Gastrocnemius medialis (tissue), 4 donors: Measurements from ENCODE around the gene EPO. TPM values are rescaled to one million over a fixed set of nuclear protein-coding genes. Genes with fewer than 3 reads are reported as not detected.

Experiments used
- ATAC-seq, 2 donors: fragments of 150-250 bp; one replicate each; pipeline ENCODE4 v1.9.1; 2016
- DNase-seq, 2 donors: peaks; one replicate each; pipeline ENCODE4 v3.0.0-alpha.2; 2019
- H3K27ac ChIP-seq, 4 donors: fragments of 200-600 bp; sonication (generic); 1 replicate in 1 of 4; 2 replicates in 3 of 4; pipeline ENCODE4 v1.5.1; 2016 to 2018; ENCODE audit warnings: mild to moderate bottlenecking in 2 of 4, moderate library complexity in 1 of 4
- H3K27me3 ChIP-seq, 3 donors: fragments of 200-600 bp; sonication (generic) in 2 of 3; 1 replicate in 1 of 3; 2 replicates in 2 of 3; pipeline versions ENCODE4 v1.5.1 to v1.6.0; 2016 to 2019; ENCODE audit warnings: mild to moderate bottlenecking in 1 of 3, moderate library complexity in 1 of 3
- H3K36me3 ChIP-seq, 2 donors: fragments of 200-600 bp; sonication (generic) in 1 of 2; one replicate each; pipeline ENCODE4 v1.5.1; 2017 to 2018
- H3K4me1 ChIP-seq, 2 donors: fragments of 200-600 bp; sonication (generic) in 1 of 2; one replicate each; pipeline ENCODE4 v1.5.1; 2016 to 2017; ENCODE audit warnings: mild to moderate bottlenecking in 2 of 2
- H3K4me3 ChIP-seq, 4 donors: fragments of 200-600 bp; sonication (generic) in 3 of 4; 1 replicate in 1 of 4; 2 replicates in 3 of 4; pipeline ENCODE4 v1.5.1; 2016 to 2019; ENCODE audit warnings: mild to moderate bottlenecking in 2 of 4
- H3K9me3 ChIP-seq, 3 donors: fragments of 200-600 bp; sonication (generic) in 2 of 3; 1 replicate in 1 of 3; 2 replicates in 2 of 3; pipeline ENCODE4 v1.5.1; 2016 to 2019
- POLR2A ChIP-seq, 2 donors: fragments of 450-650 bp; IDR thresholded peaks; one replicate each; pipeline ENCODE4 v1.6.1; 2017; ENCODE audit warnings: antibody characterized with exemption in 2 of 2, mild to moderate bottlenecking in 2 of 2, moderate library complexity in 2 of 2
- in situ Hi-C, 4 donors: fragments of 200-750 bp; cut with MboI; loops; one replicate each; pipeline versions ENCODE4 v1.15.0 to v1.8.0; 2017; ENCODE audit warnings: low sequenced_read_pairs in 4 of 4
- intact Hi-C: fragments of 100-400 bp; cut with DNase I; formaldehyde crosslinking; loops from one replicate; pipeline ENCODE4 v1.15.1; 2023; ENCODE audit warnings: low total_unique reads
- total RNA-seq, 4 donors: library from RNA; depleted of rRNA; stranded (reverse); fragments of >200 nt; gene quantifications; one replicate each; pipeline versions ENCODE4 v1.1.0 to v1.2.3, GENCODE V29; 2016
- TF ChIP-seq, protein P1 (sequence below), 5 experiments: fragments of 450-650 bp in 3 of 5; fragments of 200-600 bp in 2 of 5; sonication (generic) in 2 of 5; IDR thresholded peaks in 4 of 5; conservative IDR thresholded peaks in 1 of 5; 1 replicate in 4 of 5; 2 replicates in 1 of 5; pipeline ENCODE4 v1.5.1; 2016 to 2019; ENCODE audit warnings: antibody characterized with exemption in 5 of 5, mild to moderate bottlenecking in 3 of 5, moderate library complexity in 3 of 5

The EPO gene
- total RNA-seq, 4 donors from 2014 or later = not detected

DNA sequence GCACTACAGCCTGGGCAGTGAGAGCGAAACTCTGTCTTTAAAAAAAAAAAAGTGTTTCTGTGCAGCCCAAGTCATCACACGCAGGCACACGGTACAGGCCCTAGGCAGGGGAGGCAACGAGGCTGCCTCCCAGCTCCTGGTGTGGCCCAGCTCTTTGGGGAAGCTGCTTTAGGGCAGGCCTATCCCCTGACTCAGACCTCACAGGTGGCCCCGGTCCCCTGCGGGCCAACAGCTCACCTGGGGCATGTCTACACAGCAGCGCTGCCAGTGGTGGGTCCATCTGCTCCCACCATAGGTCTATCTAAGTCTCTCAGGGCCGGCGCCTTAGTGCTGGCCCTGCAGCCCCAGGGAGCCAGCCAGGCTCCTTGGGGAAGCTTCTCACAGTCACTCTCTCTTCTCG, 44.6 kb downstream of the EPO start:
- ATAC-seq (no peak), DNase-seq (no peak)
- intact Hi-C loops (no loop called here), in situ Hi-C loops (no loop called here)
- Histone ChIP-seq H3K36me3 (no peaks in the 10 kb centered on the region), H3K27me3 (no peaks in the 10 kb centered on the region), H3K4me3 (no peak overlapping the region), H3K27ac (no peak overlapping the region), H3K4me1 (no peaks in the 10 kb centered on the region), H3K9me3 (no peaks in the 10 kb centered on the region)
- TF ChIP-seq, protein P1, sequence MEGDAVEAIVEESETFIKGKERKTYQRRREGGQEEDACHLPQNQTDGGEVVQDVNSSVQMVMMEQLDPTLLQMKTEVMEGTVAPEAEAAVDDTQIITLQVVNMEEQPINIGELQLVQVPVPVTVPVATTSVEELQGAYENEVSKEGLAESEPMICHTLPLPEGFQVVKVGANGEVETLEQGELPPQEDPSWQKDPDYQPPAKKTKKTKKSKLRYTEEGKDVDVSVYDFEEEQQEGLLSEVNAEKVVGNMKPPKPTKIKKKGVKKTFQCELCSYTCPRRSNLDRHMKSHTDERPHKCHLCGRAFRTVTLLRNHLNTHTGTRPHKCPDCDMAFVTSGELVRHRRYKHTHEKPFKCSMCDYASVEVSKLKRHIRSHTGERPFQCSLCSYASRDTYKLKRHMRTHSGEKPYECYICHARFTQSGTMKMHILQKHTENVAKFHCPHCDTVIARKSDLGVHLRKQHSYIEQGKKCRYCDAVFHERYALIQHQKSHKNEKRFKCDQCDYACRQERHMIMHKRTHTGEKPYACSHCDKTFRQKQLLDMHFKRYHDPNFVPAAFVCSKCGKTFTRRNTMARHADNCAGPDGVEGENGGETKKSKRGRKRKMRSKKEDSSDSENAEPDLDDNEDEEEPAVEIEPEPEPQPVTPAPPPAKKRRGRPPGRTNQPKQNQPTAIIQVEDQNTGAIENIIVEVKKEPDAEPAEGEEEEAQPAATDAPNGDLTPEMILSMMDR (IDR thresholded peaks at IDR 0.05 in 4 of 5, conservative IDR thresholded peaks at IDR 0.05 in 1 of 5) = no peak
- no peak for TF ChIP-seq POLR2A (IDR thresholded peaks at IDR 0.05)

DNA sequence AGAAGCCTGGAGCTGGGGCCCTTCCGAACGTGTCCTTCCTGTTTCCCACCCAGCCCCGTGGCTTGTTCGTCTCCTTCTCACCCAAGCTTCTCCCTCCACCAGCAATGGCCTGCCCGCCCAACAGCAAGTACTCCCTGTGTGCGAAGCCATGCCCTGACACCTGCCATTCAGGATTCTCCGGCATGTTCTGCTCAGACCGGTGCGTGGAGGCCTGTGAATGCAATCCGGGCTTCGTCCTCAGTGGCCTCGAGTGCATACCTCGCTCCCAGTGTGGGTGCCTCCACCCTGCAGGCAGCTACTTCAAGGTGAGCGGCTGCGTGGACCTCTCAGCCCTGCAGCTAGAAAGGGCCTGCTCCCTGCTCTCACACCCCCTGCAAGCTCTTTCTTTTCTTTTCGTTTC, 45.0 kb downstream of the EPO start:
- no peaks in the 10 kb centered on the region for H3K36me3 ChIP-seq
- ATAC-seq (no peak), DNase-seq (no peak)
- no peaks in the 10 kb centered on the region for H3K9me3 ChIP-seq
- TF ChIP-seq, protein P1 (IDR thresholded peaks at IDR 0.05 in 4 of 5, conservative IDR thresholded peaks at IDR 0.05 in 1 of 5) = no peak
- TF ChIP-seq POLR2A (IDR thresholded peaks at IDR 0.05) = no peak
- H3K27ac ChIP-seq = no peak overlapping the region
- H3K4me1 ChIP-seq = no peaks in the 10 kb centered on the region
- H3K27me3 ChIP-seq = no peaks in the 10 kb centered on the region
- no peak overlapping the region for H3K4me3 ChIP-seq
- intact Hi-C loops (no loop called here), in situ Hi-C loops (no loop called here)

DNA sequence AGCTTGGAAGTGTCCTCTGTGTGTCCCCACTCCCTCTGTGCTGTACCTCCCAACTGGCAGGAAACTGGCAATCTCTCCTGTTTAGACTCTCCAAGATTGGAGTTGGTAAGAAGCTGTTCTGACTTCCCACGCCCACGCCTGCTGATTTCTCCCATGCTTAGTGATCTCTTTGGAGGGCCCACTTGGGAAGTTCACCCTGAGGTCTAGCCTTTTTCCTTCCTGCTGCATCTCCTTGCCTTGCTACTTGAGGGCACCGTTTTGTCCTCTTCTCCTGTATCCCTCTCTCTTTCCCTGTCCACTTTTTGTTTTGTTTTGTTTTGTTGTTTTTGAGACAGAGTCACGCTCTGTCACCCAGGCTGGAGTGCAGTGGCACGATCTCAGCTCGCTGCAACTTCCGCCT, 48.5 kb downstream of the EPO start:
- Histone ChIP-seq H3K36me3 (no peaks in the 10 kb centered on the region), H3K27ac (no peak overlapping the region), H3K27me3 (no peaks in the 10 kb centered on the region), H3K4me1 (no peaks in the 10 kb centered on the region), H3K9me3 (no peaks in the 10 kb centered on the region), H3K4me3 (no peak overlapping the region)
- no peak for ATAC-seq
- TF ChIP-seq, protein P1 (IDR thresholded peaks at IDR 0.05 in 4 of 5, conservative IDR thresholded peaks at IDR 0.05 in 1 of 5) = no peak
- no peak for DNase-seq
- in situ Hi-C loops = no loop called here
- intact Hi-C loops = no loop called here

Other genes with a start within 250 kb of the EPO start
- 10 to 100 TPM; 14.3 to 25.5 (median 21.2) TPM for gene TSC22D4, start 241.3 kb upstream of the EPO start, total RNA-seq
- under 1 TPM in 1 of 4 donors, not detected in 3; 0.29 TPM for gene NYAP1, start 236.5 kb upstream of the EPO start, total RNA-seq
- 10 to 100 TPM; 10.7 to 16.4 (median 13.5) TPM for gene AGFG2, start 181.3 kb upstream of the EPO start, total RNA-seq
- under 1 TPM in 1 of 4 donors, not detected in 3; 0.49 TPM for gene SAP25, start 146.6 kb upstream of the EPO start, total RNA-seq
- gene LRCH4, start 134.3 kb upstream of the EPO start, total RNA-seq = 100 to 1,000 TPM in 1 of 4 donors, 10 to 100 TPM in 3; 71.1 to 105 (median 89.0) TPM
- gene FBXO24, start 134.1 kb upstream of the EPO start, total RNA-seq = not detected
- 10 to 100 TPM in 1 of 4 donors, 1 to 10 TPM in 3; 1.6 to 17.3 (median 5.7) TPM for gene PCOLCE, start 118.1 kb upstream of the EPO start, total RNA-seq
- 1 to 10 TPM; 3.5 to 9.1 (median 4.6) TPM for gene MOSPD3, start 107.9 kb upstream of the EPO start, total RNA-seq
- 1 to 10 TPM in 2 of 4 donors, not detected in 2; 1.0 to 1.3 TPM for gene TFR2, start 78.9 kb upstream of the EPO start, total RNA-seq
- gene ACTL6B, start 64.0 kb upstream of the EPO start, total RNA-seq = not detected
- gene GNB2, start 46.7 kb upstream of the EPO start, total RNA-seq = 100 to 1,000 TPM; 108 to 163 (median 129) TPM
- 10 to 100 TPM; 16.4 to 21.1 (median 16.6) TPM for gene GIGYF1, start 26.2 kb upstream of the EPO start, total RNA-seq
- gene POP7, start 14.3 kb upstream of the EPO start, total RNA-seq = 10 to 100 TPM; 39.8 to 76.3 (median 63.0) TPM
- gene ZAN, start 13.1 kb downstream of the EPO start, total RNA-seq = not detected
- 10 to 100 TPM in 3 of 4 donors, 1 to 10 TPM in 1; 6.3 to 16.2 (median 12.3) TPM for gene EPHB4, start 107.1 kb downstream of the EPO start, total RNA-seq
- 1 to 10 TPM; 2.5 to 4.3 (median 3.8) TPM for gene SLC12A9, start 132.2 kb downstream of the EPO start, total RNA-seq
- 1 to 10 TPM; 4.6 to 9.1 (median 7.3) TPM for gene TRIP6, start 146.9 kb downstream of the EPO start, total RNA-seq
- gene SRRT, start 154.6 kb downstream of the EPO start, total RNA-seq = 10 to 100 TPM; 35.0 to 47.3 (median 39.8) TPM
- gene UFSP1, start 169.2 kb downstream of the EPO start, total RNA-seq = 1 to 10 TPM; 2.0 to 7.1 (median 4.0) TPM
- gene ACHE, start 175.4 kb downstream of the EPO start, total RNA-seq = 10 to 100 TPM in 2 of 4 donors, 1 to 10 TPM in 2; 6.5 to 59.5 (median 11.4) TPM
- gene MUC3A, start 229.1 kb downstream of the EPO start, total RNA-seq = under 1 TPM in 3 of 4 donors, not detected in 1; 0.04 to 0.71 (median 0.32) TPM
- 1 to 10 TPM in 1 of 4 donors, not detected in 3; 1.4 TPM for gene MUC12, start 249.1 kb downstream of the EPO start, total RNA-seq